Loucy (cell line): Measurements from ENCODE around the gene DBF4B.

ENCODE experiments used
- H2AFZ ChIP-seq: fragments of 200-600 bp; sonication (generic); 2 replicates; pipeline ENCODE4 v1.6.0; 2016; ENCODE audit warnings: antibody characterized with exemption, mild to moderate bottlenecking, low read length, moderate library complexity
- H3F3A ChIP-seq: fragments of 200-600 bp; 2 replicates; pipeline ENCODE4 v1.6.0; 2016; ENCODE audit warnings: antibody characterized with exemption, low read depth, mild to moderate bottlenecking
- H3K27me3 ChIP-seq: fragments of 200-600 bp; sonication (generic); 2 replicates; pipeline ENCODE4 v1.6.1; 2014; ENCODE audit warnings: low read length, mild to moderate bottlenecking; ENCODE audit not compliant: insufficient read depth, poor library complexity, severe bottlenecking
- H3K36me3 ChIP-seq: fragments of 200-600 bp; sonication (generic); 2 replicates; pipeline ENCODE4 v1.6.1; 2016; ENCODE audit warnings: low read length; ENCODE audit not compliant: insufficient read depth
- H3K4me1 ChIP-seq: fragments of 200-600 bp; sonication (generic); 2 replicates; pipeline ENCODE4 v1.5.1; 2014; ENCODE audit warnings: low read length, mild to moderate bottlenecking; ENCODE audit not compliant: insufficient read depth, poor library complexity, severe bottlenecking
- H3K4me2 ChIP-seq: fragments of 200-600 bp; sonication (generic); 2 replicates; pipeline ENCODE4 v1.6.0; 2014; ENCODE audit warnings: antibody characterized with exemption, low read length, low read depth, mild to moderate bottlenecking; ENCODE audit not compliant: poor library complexity, severe bottlenecking
- H3K4me3 ChIP-seq: fragments of 200-600 bp; sonication (generic); 2 replicates; pipeline ENCODE4 v1.5.1; 2014; ENCODE audit warnings: low read length, mild to moderate bottlenecking, mixed read lengths; ENCODE audit not compliant: poor library complexity, severe bottlenecking
- H3K79me2 ChIP-seq: fragments of 200-600 bp; sonication (generic); 2 replicates; pipeline ENCODE4 v1.6.1; 2014; ENCODE audit warnings: low read length; ENCODE audit not compliant: insufficient read depth
- H3K9ac ChIP-seq: fragments of 200-600 bp; sonication (generic); 2 replicates; pipeline ENCODE4 v1.6.0; 2014; ENCODE audit warnings: mild to moderate bottlenecking, low read depth, low read length, moderate library complexity; ENCODE audit not compliant: poor library complexity, severe bottlenecking
- H3K9me2 ChIP-seq: fragments of 200-600 bp; sonication (generic); replicated peaks from 2 replicates; pipeline ENCODE4 v1.6.1; 2016; ENCODE audit warnings: low read depth, low read length, mixed read lengths
- H3K9me3 ChIP-seq: fragments of 200-600 bp; sonication (generic); 2 replicates; pipeline ENCODE4 v1.6.1; 2014; ENCODE audit warnings: mild to moderate bottlenecking, antibody characterized with exemption, low read length, low read depth; ENCODE audit not compliant: insufficient read depth
- H4K20me1 ChIP-seq: fragments of 200-600 bp; sonication (generic); 2 replicates; pipeline ENCODE4 v1.6.0; 2014; ENCODE audit warnings: antibody characterized with exemption, low read length, mild to moderate bottlenecking; ENCODE audit not compliant: insufficient read depth, poor library complexity, severe bottlenecking
- EZH2phosphoT487 ChIP-seq: fragments of 200-600 bp; IDR thresholded peaks from 2 replicates; pipeline ENCODE4 v1.6.1; 2018; ENCODE audit warnings: antibody characterized with exemption, mild to moderate bottlenecking, moderate library complexity, borderline replicate concordance
- TF ChIP-seq, protein P1 (sequence below): fragments of 200-600 bp; sonication (generic); conservative IDR thresholded peaks from 2 replicates; pipeline ENCODE4 v1.5.1; 2014; ENCODE audit warnings: mild to moderate bottlenecking, antibody characterized with exemption, low read length

The DBF4B gene

GRCh38 chr17:44793885-44794842 is 85.7 kb downstream of the DBF4B start:
- TF ChIP-seq, protein P1, sequence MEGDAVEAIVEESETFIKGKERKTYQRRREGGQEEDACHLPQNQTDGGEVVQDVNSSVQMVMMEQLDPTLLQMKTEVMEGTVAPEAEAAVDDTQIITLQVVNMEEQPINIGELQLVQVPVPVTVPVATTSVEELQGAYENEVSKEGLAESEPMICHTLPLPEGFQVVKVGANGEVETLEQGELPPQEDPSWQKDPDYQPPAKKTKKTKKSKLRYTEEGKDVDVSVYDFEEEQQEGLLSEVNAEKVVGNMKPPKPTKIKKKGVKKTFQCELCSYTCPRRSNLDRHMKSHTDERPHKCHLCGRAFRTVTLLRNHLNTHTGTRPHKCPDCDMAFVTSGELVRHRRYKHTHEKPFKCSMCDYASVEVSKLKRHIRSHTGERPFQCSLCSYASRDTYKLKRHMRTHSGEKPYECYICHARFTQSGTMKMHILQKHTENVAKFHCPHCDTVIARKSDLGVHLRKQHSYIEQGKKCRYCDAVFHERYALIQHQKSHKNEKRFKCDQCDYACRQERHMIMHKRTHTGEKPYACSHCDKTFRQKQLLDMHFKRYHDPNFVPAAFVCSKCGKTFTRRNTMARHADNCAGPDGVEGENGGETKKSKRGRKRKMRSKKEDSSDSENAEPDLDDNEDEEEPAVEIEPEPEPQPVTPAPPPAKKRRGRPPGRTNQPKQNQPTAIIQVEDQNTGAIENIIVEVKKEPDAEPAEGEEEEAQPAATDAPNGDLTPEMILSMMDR: no peak
- TF ChIP-seq EZH2phosphoT487: no peak
- H3K9me2 ChIP-seq: no peaks in the 10 kb centered on the region
- H3K9me3 ChIP-seq: no peaks in the 10 kb centered on the region
- no peak overlapping the region for H3K4me2 ChIP-seq
- H3K27me3 ChIP-seq: no peaks in the 10 kb centered on the region
- no peak overlapping the region for H3K9ac ChIP-seq
- H3K4me1 ChIP-seq: peaks cover 8% of the 10 kb centered on the region
- no peaks in the 10 kb centered on the region for H3F3A ChIP-seq
- no peaks in the 10 kb centered on the region for H4K20me1 ChIP-seq
- no peaks in the 10 kb centered on the region for H3K79me2 ChIP-seq
- H2AFZ ChIP-seq: peak overlapping the region; percentile 83; the same call in 1 of the 2 replicates
- no peaks in the 10 kb centered on the region for H3K36me3 ChIP-seq
- no peak overlapping the region for H3K4me3 ChIP-seq

GRCh38 chr17:44794851-44795413 is 86.5 kb downstream of the DBF4B start:
- Histone ChIP-seq H3K9ac (no peak overlapping the region), H3K79me2 (no peaks in the 10 kb centered on the region), H4K20me1 (no peaks in the 10 kb centered on the region), H3K27me3 (no peaks in the 10 kb centered on the region), H3K4me1 (peaks cover 8% of the 10 kb centered on the region), H3K36me3 (no peaks in the 10 kb centered on the region), H3F3A (no peaks in the 10 kb centered on the region), H3K9me3 (no peaks in the 10 kb centered on the region), H3K9me2 (no peaks in the 10 kb centered on the region), H2AFZ (peak overlapping the region; percentile 83), H3K4me3 (no peak overlapping the region), H3K4me2 (no peak overlapping the region)
- no peak for TF ChIP-seq EZH2phosphoT487
- TF ChIP-seq, protein P1: no peak

DNA sequence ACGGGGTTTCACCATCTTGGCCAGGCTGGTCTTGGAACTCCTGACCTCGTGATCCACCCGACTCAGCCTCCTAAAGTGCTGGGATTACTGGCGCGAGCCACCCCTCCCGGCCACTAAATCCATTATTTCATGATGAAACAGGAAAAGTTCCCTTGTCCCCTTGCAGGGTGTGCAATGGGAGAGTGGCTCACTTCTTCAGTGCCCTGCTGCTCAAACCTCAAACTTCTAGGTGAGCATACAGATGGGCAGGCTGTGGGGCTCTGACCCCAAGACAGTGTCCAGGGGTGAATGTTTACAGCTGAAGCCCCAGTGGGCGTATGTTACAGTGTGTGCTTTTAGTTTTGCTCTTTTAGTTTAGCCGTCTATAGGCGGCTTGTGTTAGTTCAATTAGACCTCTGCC is 87.0 kb downstream of the DBF4B start:
- Histone ChIP-seq H3K4me2 (no peak overlapping the region), H3K4me3 (no peak overlapping the region), H3K79me2 (no peaks in the 10 kb centered on the region), H3K4me1 (peaks cover 8% of the 10 kb centered on the region), H3K27me3 (no peaks in the 10 kb centered on the region), H2AFZ (peak overlapping the region; percentile 83; the same call in 1 of the 2 replicates), H3K9ac (no peak overlapping the region), H3K9me2 (no peaks in the 10 kb centered on the region), H4K20me1 (no peaks in the 10 kb centered on the region), H3K9me3 (no peaks in the 10 kb centered on the region), H3F3A (no peaks in the 10 kb centered on the region), H3K36me3 (no peaks in the 10 kb centered on the region)
- TF ChIP-seq EZH2phosphoT487: no peak
